Effector memory CD4-positive, alpha-beta T cell (primary cell): ENCODE measurements around the gene SNX20.

ENCODE experiments used
- DNase-seq, 3 donors: peaks; one replicate each; pipeline ENCODE4 v3.0.0-alpha.2; 2020
- H3K27ac ChIP-seq: 2 replicates; pipeline ENCODE4 v1.7.0; 2013; ENCODE audit warnings: mild to moderate bottlenecking, low read length, moderate library complexity; ENCODE audit not compliant: insufficient read depth, poor library complexity, severe bottlenecking
- H3K27me3 ChIP-seq: replicated peaks from 2 replicates; pipeline ENCODE4 v1.7.0; 2013; ENCODE audit warnings: mild to moderate bottlenecking, low read length; ENCODE audit not compliant: insufficient read depth, control insufficient read depth, poor library complexity, severe bottlenecking
- H3K36me3 ChIP-seq: 2 replicates; pipeline ENCODE4 v1.7.0; 2013; ENCODE audit warnings: mild to moderate bottlenecking, low read length, moderate library complexity; ENCODE audit not compliant: control insufficient read depth, insufficient read depth
- H3K4me1 ChIP-seq: 2 replicates; pipeline ENCODE4 v1.7.0; 2013; ENCODE audit warnings: low read length, mild to moderate bottlenecking; ENCODE audit not compliant: control insufficient read depth, insufficient read depth, poor library complexity, severe bottlenecking
- H3K4me3 ChIP-seq: 2 replicates; pipeline ENCODE4 v1.7.0; 2013; ENCODE audit warnings: low read length, low read depth, mild to moderate bottlenecking; ENCODE audit not compliant: insufficient read depth, poor library complexity, severe bottlenecking
- H3K9me3 ChIP-seq: 2 replicates; pipeline ENCODE4 v1.7.0; 2013; ENCODE audit warnings: mild to moderate bottlenecking, low read length, moderate library complexity; ENCODE audit not compliant: control insufficient read depth

Gene SNX20

DNA sequence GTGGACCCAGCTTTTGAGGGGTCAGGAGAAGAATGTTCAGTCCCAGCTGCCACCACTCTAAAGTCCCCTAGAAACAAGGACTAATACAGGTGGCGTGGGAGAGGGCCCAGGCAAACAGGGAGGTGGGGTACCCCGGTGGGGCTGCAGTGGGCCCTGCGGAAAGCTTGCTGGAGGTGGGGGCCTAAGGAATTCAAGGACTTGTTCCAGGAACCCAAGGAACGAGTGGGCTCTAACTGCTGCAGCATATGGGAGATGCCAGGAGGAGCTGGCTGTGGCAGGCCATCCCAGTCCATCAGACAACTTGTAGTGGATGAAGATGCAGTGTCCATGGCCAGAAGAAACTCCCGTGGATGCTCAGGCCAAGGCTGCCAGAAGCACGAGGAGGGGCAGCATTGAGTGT lies 10.6 kb downstream of the SNX20 start:
- Histone ChIP-seq H3K27me3 (no peaks in the 10 kb centered on the region), H3K4me1 (peaks cover 13% of the 10 kb centered on the region), H3K9me3 (peaks cover 13% of the 10 kb centered on the region), H3K27ac (no peak overlapping the region), H3K36me3 (peaks cover 41% of the 10 kb centered on the region), H3K4me3 (no peak overlapping the region)
- no peak for DNase-seq

DNA sequence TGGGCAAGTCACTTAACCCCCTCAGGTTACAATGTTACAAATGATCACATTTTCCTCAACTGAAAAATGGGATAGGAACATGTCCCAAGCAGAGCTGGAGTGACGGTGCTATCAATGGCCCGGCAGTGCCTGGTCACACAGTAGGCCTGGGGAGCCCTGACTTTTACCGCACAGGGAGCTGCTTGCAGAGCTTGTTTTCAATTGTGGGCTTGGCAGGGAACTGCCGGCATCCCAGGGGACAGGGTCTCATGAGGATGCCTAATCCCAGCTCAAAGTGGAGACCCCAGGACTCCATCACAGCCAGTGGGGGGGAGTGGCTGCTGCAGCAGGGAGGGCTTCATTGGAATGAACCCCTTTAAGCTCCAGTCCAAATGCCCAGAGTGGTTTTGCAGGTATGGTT lies 11.4 kb downstream of the SNX20 start:
- no peak for DNase-seq
- peaks cover 13% of the 10 kb centered on the region for H3K9me3 ChIP-seq
- no peak overlapping the region for H3K27ac ChIP-seq
- H3K4me1 ChIP-seq: peaks cover 17% of the 10 kb centered on the region
- no peak overlapping the region for H3K4me3 ChIP-seq
- no peaks in the 10 kb centered on the region for H3K27me3 ChIP-seq
- H3K36me3 ChIP-seq: peaks cover 33% of the 10 kb centered on the region

DNA sequence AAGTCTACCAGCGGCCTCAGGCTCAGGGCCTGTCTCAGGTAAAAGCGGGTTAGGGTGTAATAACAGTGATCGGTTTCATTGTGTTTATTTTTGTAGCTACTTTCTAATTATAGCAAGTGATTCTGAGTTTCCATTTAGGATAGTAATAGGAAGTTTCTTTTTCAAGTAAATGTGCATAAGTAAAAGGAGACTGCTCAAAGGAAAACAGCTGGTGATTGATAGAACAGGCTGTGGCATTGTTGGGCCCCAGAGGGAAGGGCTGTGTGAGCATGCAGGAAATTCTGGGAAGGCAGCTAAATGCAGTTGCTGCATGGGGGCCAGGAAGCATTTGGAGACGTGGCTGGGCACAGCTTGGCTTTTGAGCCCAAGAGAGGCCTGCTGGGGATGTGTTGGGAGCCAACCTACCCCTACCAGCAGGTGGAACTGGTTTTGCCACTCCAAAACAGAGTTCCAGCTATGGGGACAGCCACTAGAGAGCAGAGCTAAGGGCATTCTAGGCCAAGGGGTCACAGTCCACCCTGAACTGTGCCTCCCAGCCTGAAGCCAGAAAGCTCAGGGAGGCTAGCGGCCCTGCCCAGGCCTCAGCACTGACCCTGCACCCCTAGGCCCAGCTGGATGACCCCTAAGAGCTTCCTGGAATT lies 12.6 kb downstream of the SNX20 start:
- H3K9me3 ChIP-seq: peaks cover 13% of the 10 kb centered on the region
- H3K36me3 ChIP-seq: peaks cover 22% of the 10 kb centered on the region
- peaks cover 17% of the 10 kb centered on the region for H3K4me1 ChIP-seq
- peak overlapping the region; percentile 1 for H3K27ac ChIP-seq
- no peaks in the 10 kb centered on the region for H3K27me3 ChIP-seq
- no peak overlapping the region for H3K4me3 ChIP-seq
- no peak for DNase-seq

DNA sequence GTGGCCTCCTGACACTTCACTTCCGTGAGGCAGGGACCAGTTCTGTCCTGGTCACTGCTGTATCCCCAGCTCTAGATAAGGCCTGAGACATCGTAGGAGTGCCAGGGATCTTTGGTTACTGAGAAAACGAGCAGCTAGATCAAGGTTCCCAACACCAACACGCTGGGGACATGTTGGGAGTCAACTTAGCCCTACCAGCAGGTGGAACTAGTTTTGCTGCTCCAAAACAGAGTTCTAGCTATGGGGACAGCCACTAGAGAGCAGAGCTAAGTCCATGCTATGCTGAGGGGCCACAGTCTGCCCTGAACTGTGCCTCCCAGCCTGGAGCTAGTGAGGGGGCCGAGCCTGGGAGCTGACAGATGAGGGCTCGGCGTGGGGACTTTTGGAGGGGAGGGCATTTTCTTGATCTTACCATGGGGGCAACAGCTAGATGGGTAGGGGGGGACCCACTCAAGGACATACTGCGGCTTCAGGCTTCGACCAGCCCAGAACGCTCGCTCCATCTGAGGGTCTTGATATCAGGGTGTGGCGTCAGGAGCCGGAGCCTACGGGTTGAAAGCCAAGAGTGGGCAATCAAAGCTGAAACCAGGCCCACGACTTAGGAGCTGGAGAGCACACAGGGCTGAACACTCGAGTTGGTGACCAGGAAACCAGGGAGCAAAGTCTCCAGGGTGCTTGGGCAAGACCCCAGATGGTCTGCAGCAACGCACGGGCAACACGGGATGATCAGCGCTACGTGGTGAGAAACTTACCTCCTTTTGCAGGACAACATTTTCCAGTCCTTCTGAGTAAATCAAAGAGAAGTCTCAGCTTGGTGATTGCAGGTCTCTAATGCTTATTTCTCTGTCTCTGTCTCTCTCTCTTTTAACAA lies 13.4 kb downstream of the SNX20 start:
- Histone ChIP-seq H3K9me3 (peaks cover 11% of the 10 kb centered on the region), H3K36me3 (peaks cover 14% of the 10 kb centered on the region), H3K4me1 (peaks cover 17% of the 10 kb centered on the region), H3K4me3 (no peak overlapping the region), H3K27ac (peak overlapping the region; percentile 60), H3K27me3 (no peaks in the 10 kb centered on the region)
- DNase-seq: no peak

DNA sequence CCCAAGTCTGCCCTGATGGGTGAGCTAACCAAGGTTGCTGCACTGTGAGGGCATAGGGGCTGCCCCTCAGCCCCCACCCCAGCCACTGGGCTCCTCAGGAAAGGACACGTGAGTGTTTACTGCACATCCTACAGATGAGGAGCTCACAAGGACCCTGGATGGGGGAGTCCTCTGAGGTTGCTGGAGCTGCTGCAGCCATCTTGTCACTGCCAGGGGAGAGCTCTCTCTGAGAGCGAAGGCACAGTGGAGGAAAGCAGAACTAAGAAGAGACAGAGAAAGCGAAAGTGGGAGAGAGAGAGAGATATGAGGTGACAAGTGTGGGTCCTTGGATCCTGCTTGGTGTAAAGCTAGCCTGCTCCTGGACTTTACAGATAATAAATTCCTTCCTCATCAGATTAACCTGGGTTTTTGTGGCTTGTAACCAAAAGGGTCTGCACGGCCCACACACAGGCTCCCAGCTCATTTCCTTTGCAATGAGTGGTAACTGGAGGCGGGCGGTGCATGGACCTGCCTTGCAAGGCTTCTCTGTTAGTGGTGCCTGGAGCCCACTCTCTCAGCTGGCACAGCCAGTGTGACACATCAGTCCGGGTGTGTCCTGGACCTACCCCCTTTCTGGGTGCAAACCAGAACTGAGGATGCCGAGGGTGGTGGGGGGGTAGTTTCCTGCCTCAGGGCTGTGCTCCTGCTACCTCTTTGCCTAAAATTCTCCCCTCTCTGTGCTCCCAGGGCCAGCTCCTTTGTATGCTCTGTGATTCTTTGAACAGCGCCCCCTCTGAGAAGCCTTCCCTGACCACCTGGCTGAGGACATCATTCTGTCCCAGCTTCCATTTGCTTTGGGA lies 14.2 kb downstream of the SNX20 start:
- DNase-seq: peak in 1 of 3 donors; percentile 25
- Histone ChIP-seq H3K4me3 (peak overlapping the region; percentile 27), H3K36me3 (peaks cover 6% of the 10 kb centered on the region), H3K4me1 (peaks cover 17% of the 10 kb centered on the region), H3K27me3 (no peaks in the 10 kb centered on the region), H3K9me3 (peaks cover 2% of the 10 kb centered on the region), H3K27ac (peak overlapping the region; percentile 60)

DNA sequence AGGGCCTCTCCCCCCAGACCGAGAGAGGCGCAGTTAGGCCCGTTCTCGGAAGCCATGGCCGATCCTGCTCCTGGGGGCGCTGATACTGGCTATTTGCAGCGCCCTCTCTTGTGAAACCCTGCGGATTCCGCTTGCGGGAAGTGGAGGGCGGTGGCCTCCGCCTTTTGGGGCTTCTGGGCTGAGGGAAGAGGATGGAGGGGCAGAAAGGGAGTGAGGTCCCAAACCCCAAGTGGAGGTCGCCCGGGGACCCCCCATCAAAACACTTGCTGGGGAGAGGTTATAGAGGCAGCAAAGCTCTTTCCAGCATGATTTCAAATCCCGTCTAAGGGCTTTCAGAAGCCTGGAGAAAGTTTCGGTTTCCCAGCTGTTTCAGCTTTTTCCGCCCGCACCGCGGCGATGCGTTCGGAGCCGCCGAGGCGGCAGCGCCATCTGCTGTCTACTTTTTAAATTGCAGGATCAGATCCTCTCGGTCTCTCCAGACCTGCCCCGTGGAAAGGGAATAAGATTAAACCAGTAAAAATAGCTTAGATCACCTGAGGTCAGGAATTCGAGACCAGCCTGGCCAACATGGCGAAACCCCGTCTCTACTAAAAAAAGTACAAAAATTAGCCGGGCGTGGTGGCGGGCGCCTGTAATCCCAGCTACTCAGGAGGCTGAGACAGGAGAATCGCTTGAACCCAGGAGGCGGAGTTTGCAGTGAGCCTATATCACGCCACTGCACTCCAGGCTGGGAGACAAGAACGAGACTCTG lies 15.8 kb downstream of the SNX20 start:
- H3K27me3 ChIP-seq: no peaks in the 10 kb centered on the region
- H3K27ac ChIP-seq: peak overlapping the region; percentile 30
- peaks cover 17% of the 10 kb centered on the region for H3K4me1 ChIP-seq
- H3K9me3 ChIP-seq: no peaks in the 10 kb centered on the region
- peak; percentile 59 to 70 (median 61) for DNase-seq
- peak overlapping the region; percentile 65 for H3K4me3 ChIP-seq
- peaks cover 3% of the 10 kb centered on the region for H3K36me3 ChIP-seq

DNA sequence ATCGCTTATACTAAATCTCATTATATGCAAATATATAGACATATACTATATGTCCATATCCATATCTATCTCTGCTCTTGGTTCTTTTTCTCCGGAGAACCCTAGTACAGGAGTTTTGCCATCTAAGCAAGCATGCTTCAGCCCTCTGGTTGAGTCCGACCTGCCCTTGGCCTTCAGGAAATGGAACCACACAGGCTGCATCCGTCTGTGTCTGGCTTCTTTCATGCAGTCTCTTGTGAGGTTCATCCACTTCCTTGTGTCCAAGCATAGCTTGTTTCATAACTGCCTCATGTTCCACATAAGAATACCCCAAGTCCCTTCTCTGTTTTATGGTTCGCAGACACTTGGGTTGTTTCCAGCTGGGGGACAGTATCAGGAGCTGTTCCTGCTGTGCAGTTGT lies 16.8 kb downstream of the SNX20 start:
- Histone ChIP-seq H3K4me1 (peaks cover 17% of the 10 kb centered on the region), H3K9me3 (no peaks in the 10 kb centered on the region), H3K4me3 (no peak overlapping the region), H3K36me3 (no peaks in the 10 kb centered on the region), H3K27me3 (no peaks in the 10 kb centered on the region), H3K27ac (no peak overlapping the region)
- no peak for DNase-seq

DNA sequence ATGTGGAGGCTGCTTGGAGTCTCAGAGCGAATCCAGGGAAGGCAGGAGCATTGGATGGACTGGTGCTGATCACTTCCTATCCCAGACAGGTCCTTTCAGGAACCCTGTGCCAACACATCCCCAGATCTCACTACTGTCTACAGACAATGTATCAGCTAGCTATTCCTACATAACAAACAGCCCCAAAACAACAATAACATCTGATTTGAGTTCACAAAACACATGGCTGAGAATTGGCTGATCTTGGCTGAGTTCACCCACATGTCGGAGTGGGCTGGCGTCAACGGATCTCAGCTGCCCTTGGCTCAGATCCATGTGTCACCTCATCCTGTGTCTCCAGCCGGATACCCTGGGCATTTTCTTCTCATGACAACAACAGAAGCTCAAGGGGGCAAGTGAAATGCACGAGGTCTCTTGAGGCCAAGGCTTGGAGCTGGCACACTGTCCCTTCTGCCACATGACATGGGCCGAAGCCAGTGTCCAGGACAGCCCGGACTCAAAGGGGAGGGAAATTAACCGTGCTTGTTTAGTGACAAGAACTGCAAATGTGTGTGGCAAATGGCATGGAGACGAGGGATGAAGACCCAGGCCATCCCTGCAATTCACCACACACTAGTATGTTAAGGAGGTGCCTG lies 18.7 kb downstream of the SNX20 start:
- DNase-seq: no peak
- H3K4me3 ChIP-seq: no peak overlapping the region
- H3K36me3 ChIP-seq: no peaks in the 10 kb centered on the region

DNA sequence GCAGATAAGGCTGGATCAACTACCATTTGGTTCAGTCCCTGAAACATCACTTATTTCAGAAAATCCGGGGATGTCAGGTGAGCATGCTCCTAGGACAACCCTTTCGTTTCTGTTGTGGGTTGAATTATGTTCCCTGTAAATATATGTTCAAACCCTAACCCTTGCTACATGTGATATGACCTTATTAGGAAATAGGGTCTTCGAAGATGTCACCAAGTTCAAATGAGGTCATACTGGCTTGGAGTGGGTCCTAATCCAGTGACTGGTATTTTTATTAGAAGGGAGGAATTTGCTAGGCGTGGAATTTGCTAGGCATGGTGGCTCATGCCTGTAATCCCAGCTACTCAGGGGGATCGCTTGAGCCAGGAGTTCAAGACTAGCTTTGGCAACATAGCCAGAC lies 21.3 kb downstream of the SNX20 start:
- H3K36me3 ChIP-seq: no peaks in the 10 kb centered on the region
- no peak overlapping the region for H3K27ac ChIP-seq
- H3K4me1 ChIP-seq: no peaks in the 10 kb centered on the region
- no peak overlapping the region for H3K4me3 ChIP-seq
- no peak for DNase-seq
- no peaks in the 10 kb centered on the region for H3K27me3 ChIP-seq
- no peaks in the 10 kb centered on the region for H3K9me3 ChIP-seq

More for the DNA sequence above, 18.7 kb downstream of the SNX20 start:
- no peaks in the 10 kb centered on the region for H3K9me3 ChIP-seq
- H3K4me1 ChIP-seq: peaks cover 15% of the 10 kb centered on the region
- H3K27ac ChIP-seq: no peak overlapping the region
- H3K27me3 ChIP-seq: no peaks in the 10 kb centered on the region
